HepG2 (cell line): ENCODE results near the gene NFIC. TPM values are rescaled to one million over a fixed set of nuclear protein-coding genes. Genes with fewer than 3 reads are reported as not detected.

ENCODE experiments used
- AGO2 ChIP-seq: fragments of 200-400 bp; formaldehyde crosslinking; optimal IDR thresholded peaks from 2 replicates; pipeline ENCODE3; 2017; ENCODE audit warnings: mild to moderate bottlenecking, low read depth, low read length, moderate library complexity
- AKNA ChIP-seq: sonication (generic); formaldehyde crosslinking; IDR thresholded peaks from 2 replicates; pipeline ENCODE4 v1.4.0; 2020; ENCODE audit warnings: missing genetic modification reagents, borderline replicate concordance
- CHD2 ChIP-seq: IDR thresholded peaks from 2 replicates; pipeline ENCODE4 v1.6.1; 2011; ENCODE audit warnings: low read depth, low read length, improper control_type of control experiment
- HMGA1 ChIP-seq: sonication (generic); formaldehyde crosslinking; conservative IDR thresholded peaks from 2 replicates; pipeline ENCODE4 v1.4.0; 2020; ENCODE audit warnings: missing genetic modification reagents
- KLF13 ChIP-seq: sonication (generic); formaldehyde crosslinking; IDR thresholded peaks from 2 replicates; pipeline ENCODE4 v1.4.0; 2020; ENCODE audit warnings: mild to moderate bottlenecking, missing genetic modification reagents
- MIXL1 ChIP-seq: IDR thresholded peaks from 2 replicates; pipeline ENCODE4 v1.6.1; 2016
- MYC ChIP-seq: sonication (generic); formaldehyde crosslinking; IDR thresholded peaks from 2 replicates; pipeline ENCODE4 v1.9.0; 2021; ENCODE audit warnings: missing genetic modification reagents, borderline replicate concordance
- NFIB ChIP-seq: sonication (generic); formaldehyde crosslinking; IDR thresholded peaks from 2 replicates; pipeline ENCODE4 v1.9.0; 2021; ENCODE audit warnings: missing genetic modification reagents, mild to moderate bottlenecking, borderline replicate concordance
- NFYB ChIP-seq: sonication (generic); formaldehyde crosslinking; IDR thresholded peaks from 2 replicates; pipeline ENCODE4 v1.4.0; 2020; ENCODE audit warnings: missing genetic modification reagents
- NR1H2 ChIP-seq: sonication (generic); formaldehyde crosslinking; IDR thresholded peaks from 2 replicates; pipeline ENCODE4 v1.8.1; 2022; ENCODE audit warnings: low read depth, missing genetic modification reagents, borderline replicate concordance
- PCBP1 ChIP-seq: fragments of 200-400 bp; formaldehyde crosslinking; IDR thresholded peaks from 2 replicates; pipeline ENCODE4 v1.6.1; 2017; ENCODE audit warnings: mild to moderate bottlenecking, low read depth, low read length, borderline replicate concordance
- PHB2 ChIP-seq: fragments of 450-650 bp; IDR thresholded peaks from 2 replicates; pipeline ENCODE4 v1.6.1; 2018; ENCODE audit not compliant: partially characterized antibody
- RAD21 ChIP-seq: fragments of 450-650 bp; formaldehyde crosslinking; IDR thresholded peaks from 2 replicates; pipeline ENCODE4 v1.5.0; 2020; ENCODE audit warnings: mild to moderate bottlenecking
- RBFOX2 ChIP-seq: fragments of 200-400 bp; formaldehyde crosslinking; IDR thresholded peaks from 2 replicates; pipeline ENCODE4 v1.6.1; 2017; ENCODE audit warnings: low read depth, mild to moderate bottlenecking, low read length
- ZNF275 ChIP-seq: sonication (generic); formaldehyde crosslinking; IDR thresholded peaks from 2 replicates; pipeline ENCODE4 v1.8.0; 2022; ENCODE audit warnings: missing genetic modification reagents, mild to moderate bottlenecking, inconsistent platforms, borderline replicate concordance
- ZNF773 ChIP-seq: sonication (generic); formaldehyde crosslinking; IDR thresholded peaks from 2 replicates; pipeline ENCODE4 v1.4.0; 2020; ENCODE audit warnings: missing genetic modification reagents, borderline replicate concordance
- ZNF782 ChIP-seq: sonication (generic); formaldehyde crosslinking; IDR thresholded peaks from 2 replicates; pipeline ENCODE4 v1.4.0; 2020; ENCODE audit warnings: missing genetic modification reagents, mild to moderate bottlenecking, borderline replicate concordance
- ZNF800 ChIP-seq: sonication (generic); formaldehyde crosslinking; IDR thresholded peaks from 2 replicates; pipeline ENCODE4 v1.4.0; 2020; ENCODE audit warnings: missing genetic modification reagents
- ZNF839 ChIP-seq: sonication (generic); formaldehyde crosslinking; IDR thresholded peaks from 2 replicates; pipeline ENCODE4 v1.4.0; 2020; ENCODE audit warnings: missing genetic modification reagents, mild to moderate bottlenecking, borderline replicate concordance
- polyA plus RNA-seq, 8 experiments: library from polyadenylated mRNA; depleted of rRNA in 3 of 8; stranded (reverse) in 7 of 8; unstranded in 1 of 8; fragments of >200 nt; fragmentation: Illumina TruSeq in 4 of 8; extraction: Trizol in 4 of 8; gene quantifications; 2 replicates each; pipeline versions ENCODE4 v1.2.1 to v1.2.3, GENCODE V29; 2011 to 2016; ENCODE audit warnings: low read depth in 4 of 8, missing spikeins in 1 of 8, mixed read lengths in 1 of 8; ENCODE audit not compliant: insufficient read depth in 1 of 8
- total RNA-seq, 5 experiments: library from RNA; depleted of rRNA; stranded (reverse); fragments of >200 nt; fragmentation: Illumina TruSeq; extraction: Trizol; gene quantifications; 2 replicates each; pipeline ENCODE4 v1.2.3, GENCODE V29; 2016; ENCODE audit warnings: low read depth in 1 of 5
- TF ChIP-seq, protein P1 (sequence below): conservative IDR thresholded peaks from 2 replicates; pipeline ENCODE4 v1.6.1; 2018; ENCODE audit warnings: missing genetic modification reagents

The NFIC gene
- total and polyA plus RNA-seq, 2 of the 13 experiments (the other 11 are each of a cell fraction or from before 2014, with no cell fraction given) = 1.3 to 2.5 TPM

- TF ChIP-seq PCBP1 = no peak
- TF ChIP-seq ZNF839 = no peak
- TF ChIP-seq KLF13 (CRISPR knock-in tag) = no peak
- TF ChIP-seq MYC = peak; percentile 50; the same call in 1 of the 2 replicates
- no peak for TF ChIP-seq PHB2
- TF ChIP-seq CHD2 = no peak
- TF ChIP-seq ZNF773 (CRISPR knock-in tag) = no peak
- 0 out of 2 replicates have a peak, but pooled peaks have one; percentile 21 for TF ChIP-seq RAD21 (CRISPR knock-in tag)
- TF ChIP-seq AKNA (CRISPR knock-in tag) = no peak
- TF ChIP-seq NR1H2 (CRISPR knock-in tag) = peak; percentile 98
- TF ChIP-seq ZNF782 (CRISPR knock-in tag) = no peak
- no peak for TF ChIP-seq HMGA1
- TF ChIP-seq MIXL1 (CRISPR knock-in tag) = peak; percentile 91
- TF ChIP-seq RBFOX2 = no peak
- TF ChIP-seq NFIB (CRISPR knock-in tag) = no peak
- no peak for TF ChIP-seq NFYB
- no peak for TF ChIP-seq ZNF275
- TF ChIP-seq, protein P1, sequence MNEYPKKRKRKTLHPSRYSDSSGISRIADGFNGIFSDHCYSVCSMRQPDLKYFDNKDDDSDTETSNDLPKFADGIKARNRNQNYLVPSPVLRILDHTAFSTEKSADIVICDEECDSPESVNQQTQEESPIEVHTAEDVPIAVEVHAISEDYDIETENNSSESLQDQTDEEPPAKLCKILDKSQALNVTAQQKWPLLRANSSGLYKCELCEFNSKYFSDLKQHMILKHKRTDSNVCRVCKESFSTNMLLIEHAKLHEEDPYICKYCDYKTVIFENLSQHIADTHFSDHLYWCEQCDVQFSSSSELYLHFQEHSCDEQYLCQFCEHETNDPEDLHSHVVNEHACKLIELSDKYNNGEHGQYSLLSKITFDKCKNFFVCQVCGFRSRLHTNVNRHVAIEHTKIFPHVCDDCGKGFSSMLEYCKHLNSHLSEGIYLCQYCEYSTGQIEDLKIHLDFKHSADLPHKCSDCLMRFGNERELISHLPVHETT (CRISPR knock-in tag) = peak; percentile 50; the same call in 1 of the 2 replicates
- 0 out of 2 replicates have a peak, but pooled peaks have one; percentile 35 for TF ChIP-seq ZNF800 (CRISPR knock-in tag)
- no peak for TF ChIP-seq AGO2
Observed at GRCh38 chr19:3413796-3414327, 47.5 kb downstream of the NFIC start (continued).
